ENCODE measurements around the gene PHGDH.
A peak's percentile ranks its signal among the peaks of the same experiment; 100 is the strongest.

PHGDH gene

DNA sequence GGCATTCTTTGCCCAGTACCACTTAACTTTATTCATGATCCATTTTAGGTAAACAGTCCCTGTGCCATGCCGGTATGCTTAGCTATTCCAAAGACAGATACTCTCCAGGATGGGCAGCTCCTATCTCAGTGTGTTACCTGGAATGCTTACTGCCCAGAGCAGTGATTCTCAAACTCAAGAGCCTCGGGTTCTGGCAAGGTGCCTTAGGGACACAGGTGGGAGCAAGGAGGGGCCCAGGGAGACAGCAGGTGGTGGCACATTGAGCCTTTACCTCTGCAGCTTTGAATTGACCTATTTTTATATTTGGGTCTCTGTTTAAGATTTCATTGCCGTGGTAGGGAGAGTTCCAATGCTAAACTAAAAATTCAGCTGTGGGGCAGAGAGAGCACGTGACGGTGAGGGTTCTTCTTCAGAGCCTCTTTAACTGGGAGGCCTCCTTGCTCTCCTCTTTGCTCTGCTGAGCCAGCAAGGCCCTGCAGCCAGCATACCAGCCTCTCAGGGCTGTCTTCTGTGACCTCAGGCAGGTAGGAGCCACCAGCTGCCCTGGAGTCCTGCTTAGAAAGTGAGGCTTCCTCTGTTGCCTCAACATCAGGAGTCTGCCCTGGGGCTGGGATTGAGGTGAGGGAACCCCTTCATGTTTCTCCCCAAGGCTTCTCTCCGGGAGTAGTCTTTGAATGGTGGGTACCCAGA lies 20.2 kb downstream of the PHGDH start:
- no peak for DNase-seq (ENCODE audit: low read depth in 3 of 3, low spot score in 1 of 3)

DNA sequence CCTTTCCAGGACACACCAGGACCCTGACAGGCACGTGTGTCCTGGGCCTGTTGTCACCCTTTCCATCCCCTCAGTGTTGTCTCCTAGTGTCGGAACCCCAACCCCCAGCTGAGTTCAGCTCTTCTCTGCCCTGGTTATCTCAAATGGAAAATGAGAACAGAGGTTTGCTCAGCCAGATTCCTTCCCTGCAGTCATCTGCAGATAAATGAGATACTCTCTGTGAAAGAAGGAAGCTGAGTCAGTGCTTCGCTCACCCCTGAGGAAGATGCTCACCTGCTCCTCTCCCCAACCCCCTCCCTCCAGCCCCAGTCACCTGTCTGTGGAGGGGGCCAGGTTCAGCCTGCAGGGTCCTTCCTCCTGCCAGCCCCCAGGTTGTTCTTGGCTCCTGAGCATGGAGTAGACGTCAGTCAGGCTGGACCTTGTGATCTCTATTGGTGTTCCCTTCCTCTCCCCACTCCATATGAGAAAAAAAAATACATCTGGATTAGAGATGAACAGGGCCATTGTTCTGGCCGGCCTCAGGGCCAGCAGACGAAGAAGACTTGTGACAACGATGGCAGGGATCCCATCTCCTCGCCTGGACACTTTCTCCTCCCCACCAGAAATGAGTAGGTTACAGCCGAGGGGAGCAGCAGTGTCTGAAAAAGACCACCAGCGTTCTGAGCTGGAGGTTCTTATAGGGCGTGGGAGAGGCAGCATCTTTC lies 20.9 kb downstream of the PHGDH start:
- no peak for DNase-seq (ENCODE audit: low read depth in 3 of 3, low spot score in 1 of 3)

DNA sequence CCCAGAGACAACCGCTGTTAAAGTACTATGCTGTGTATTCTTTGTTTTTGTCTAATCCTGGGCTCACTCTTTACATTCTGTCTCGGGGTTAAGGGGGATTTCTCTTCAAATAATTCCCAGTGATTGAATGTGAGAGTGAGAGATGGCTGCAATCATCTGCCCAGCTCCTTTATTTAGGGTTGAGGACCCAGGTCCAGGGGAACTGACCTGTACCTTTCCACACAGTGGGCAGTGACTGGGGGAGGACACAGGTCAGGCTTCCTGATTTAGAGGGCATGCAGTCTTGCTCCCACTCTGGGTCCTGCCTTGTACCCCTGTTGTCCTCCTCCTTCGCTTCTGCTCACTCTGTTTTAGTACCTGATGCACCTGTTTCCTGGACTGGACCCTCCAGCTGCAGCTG lies 22.0 kb downstream of the PHGDH start:
- no peak for DNase-seq (ENCODE audit: low read depth in 3 of 3, low spot score in 1 of 3)

DNA sequence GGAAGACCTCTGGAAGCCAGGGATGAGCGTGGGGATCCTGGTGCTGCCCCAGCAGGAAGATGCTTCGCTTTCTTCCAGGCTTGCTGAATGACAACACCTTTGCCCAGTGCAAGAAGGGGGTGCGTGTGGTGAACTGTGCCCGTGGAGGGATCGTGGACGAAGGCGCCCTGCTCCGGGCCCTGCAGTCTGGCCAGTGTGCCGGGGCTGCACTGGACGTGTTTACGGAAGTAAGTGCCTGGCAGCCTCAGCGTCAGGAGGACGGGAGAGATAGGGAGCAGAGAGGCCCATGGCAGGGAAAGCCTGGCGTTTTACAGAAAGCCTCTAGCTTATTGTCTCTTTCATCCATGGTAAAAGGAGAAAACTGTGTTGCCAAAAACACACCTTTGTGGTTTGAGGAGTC lies 23.5 kb downstream of the PHGDH start:
- DNase-seq (ENCODE audit: low read depth in 3 of 3, low spot score in 1 of 3), result no peak

DNA sequence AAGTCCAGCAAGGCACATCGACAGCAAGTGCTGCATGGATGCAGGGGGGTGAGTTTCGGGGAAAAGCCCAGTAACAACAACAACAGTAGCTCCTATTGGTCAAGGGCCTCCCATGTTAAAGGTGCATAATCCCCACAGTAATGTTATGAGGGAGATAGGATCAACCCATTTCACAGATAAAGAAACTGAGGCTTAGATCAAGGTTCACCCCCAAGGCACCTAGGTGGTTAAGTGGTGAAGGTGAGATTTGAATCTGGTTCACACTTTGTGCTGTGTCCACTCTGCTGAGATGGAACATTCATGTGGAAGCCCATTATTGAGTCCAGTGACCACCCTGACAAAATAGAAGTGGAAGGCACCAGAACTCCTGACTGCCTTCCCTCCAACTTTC lies 24.9 kb downstream of the PHGDH start:
- no peak for DNase-seq (ENCODE audit: low read depth in 3 of 3, low spot score in 1 of 3)

DNA sequence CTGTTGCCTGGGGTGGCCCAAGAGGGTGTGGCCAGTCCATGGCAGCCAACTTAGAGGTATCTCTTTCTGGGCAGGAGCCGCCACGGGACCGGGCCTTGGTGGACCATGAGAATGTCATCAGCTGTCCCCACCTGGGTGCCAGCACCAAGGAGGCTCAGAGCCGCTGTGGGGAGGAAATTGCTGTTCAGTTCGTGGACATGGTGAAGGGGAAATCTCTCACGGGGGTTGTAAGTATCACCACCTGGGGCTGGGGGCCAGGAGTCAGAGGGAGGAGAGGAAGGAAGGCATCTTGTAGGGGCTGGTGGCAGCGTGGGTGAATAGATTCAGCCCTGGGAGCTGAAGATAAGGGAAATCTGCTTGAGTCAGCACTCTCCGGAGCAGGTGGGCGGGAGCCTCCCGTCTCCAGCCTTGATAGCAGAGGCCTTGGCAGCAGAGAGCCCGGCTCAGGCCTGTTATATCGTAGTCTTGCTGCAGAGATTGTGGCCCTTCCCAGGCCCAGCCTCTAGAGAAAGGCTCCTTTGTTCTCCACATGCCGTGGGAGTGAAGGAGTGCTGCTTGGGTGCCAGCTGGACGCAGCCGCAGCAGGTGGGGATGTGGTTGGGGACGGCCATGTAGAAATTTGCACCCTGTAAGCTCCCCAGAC lies 25.4 kb downstream of the PHGDH start:
- no peak for DNase-seq (ENCODE audit: low read depth in 3 of 3, low spot score in 1 of 3)

DNA sequence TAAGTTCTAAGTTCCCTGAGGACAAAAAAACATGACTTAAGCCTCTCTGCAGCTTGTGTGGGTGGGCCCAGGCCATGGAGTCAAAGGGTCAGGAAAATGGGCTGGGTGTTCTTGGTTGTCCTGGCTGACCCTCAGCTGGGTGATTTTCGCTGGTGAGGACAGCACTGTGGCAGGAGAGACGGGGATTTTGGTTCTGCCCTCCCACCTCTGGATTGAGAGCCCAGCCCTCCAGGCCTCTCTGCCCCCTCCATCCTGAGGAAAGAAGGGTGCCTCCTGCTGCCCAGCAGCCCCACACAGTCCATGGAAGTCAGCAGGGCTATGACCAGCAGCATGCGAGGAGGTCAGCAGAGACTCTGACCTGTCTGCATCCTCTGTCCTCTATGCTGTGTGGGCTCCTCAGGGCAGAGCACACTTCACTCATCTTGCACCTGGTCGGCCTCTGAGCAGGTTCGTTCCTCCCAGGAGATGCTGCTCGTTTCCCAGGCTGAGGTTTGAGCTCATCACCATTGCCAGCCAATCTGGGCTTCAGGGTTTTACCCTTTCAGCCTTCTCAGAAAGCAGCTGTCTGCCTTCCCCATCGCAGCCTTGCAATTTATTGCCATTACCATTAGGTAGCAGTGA lies 26.5 kb downstream of the PHGDH start:
- DNase-seq (ENCODE audit: low read depth in 3 of 3, low spot score in 1 of 3), result no peak

DNA sequence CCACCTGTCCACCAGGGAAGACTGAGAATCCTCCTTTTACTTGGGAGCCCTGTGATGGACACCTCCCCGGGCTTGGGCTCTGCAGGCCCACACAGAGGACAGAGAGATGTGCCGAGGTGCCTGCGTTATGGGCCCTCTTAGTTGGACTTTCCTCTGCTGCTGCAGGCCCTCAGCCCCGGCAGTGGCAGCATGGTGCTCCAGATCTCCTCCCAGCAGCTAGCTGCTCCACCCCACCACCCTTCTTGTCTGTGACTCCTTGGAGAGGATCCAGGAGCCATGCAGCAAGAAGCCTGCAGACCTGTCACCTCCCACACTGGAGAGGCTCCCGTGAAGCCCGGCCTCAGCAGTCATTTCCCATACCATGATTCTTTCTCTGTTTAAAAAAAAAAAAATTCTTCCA lies 27.4 kb downstream of the PHGDH start:
- DNase-seq (ENCODE audit: low read depth in 3 of 3, low spot score in 1 of 3), result no peak

DNA sequence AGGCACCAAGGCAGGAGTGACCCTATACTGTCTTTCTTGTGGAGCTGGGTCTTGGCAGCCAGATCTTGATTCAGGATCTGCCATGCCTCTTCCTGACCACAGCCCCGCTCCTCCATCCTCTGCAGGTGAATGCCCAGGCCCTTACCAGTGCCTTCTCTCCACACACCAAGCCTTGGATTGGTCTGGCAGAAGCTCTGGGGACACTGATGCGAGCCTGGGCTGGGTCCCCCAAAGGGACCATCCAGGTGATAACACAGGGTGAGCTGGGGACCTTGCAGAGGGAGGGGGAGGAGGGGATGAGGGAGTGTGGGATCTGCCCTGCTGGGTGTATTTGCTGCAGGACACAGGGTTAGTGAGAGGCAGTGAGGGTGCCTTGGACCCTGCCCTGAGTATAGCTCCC lies 28.5 kb downstream of the PHGDH start:
- DNase-seq (ENCODE audit: low read depth in 3 of 3, low spot score in 1 of 3), result no peak

DNA sequence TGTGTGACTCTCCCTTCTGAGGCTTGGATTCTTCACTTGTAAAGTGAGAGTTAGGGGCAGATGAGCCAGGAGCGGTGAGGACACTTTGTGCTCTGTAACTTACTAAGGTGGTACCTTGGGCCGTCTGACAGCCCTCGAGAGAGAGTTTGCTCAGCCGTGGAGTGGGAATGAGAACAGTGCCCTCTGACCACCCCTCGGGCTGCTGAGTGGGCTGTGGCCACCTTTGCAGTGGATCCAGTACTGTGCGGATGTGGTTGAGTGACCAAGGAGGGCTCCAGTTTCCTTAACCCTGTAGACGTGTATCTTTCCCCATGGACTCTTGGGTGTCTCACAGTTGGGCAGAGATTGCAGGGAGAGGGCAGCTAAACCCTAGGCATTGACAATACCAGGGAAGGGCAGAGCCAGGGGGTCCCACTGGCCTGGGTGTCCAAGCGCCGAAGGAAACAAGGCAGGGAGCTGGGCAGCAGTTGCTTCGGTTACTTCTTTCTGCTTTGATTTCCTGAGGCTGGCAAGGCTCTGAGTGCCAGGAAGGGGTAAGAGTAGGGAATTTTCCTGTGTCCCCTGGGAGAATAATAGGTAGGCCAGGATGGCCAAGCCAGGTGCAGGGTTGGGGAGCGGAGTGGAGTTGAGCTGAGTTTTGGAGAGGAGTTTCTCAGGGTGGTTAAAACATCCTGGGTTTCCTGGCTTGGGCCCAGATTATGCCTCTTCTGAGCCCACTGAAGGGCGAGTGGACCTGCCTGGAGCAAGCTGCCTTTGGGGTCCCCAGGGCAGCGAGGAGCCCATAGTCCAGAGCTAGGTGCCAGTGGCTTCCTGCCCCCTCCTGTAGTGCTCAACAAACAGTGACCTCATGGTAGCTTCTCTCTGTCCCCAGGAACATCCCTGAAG lies 29.4 kb downstream of the PHGDH start:
- no peak for DNase-seq (ENCODE audit: low read depth in 3 of 3, low spot score in 1 of 3)

DNA sequence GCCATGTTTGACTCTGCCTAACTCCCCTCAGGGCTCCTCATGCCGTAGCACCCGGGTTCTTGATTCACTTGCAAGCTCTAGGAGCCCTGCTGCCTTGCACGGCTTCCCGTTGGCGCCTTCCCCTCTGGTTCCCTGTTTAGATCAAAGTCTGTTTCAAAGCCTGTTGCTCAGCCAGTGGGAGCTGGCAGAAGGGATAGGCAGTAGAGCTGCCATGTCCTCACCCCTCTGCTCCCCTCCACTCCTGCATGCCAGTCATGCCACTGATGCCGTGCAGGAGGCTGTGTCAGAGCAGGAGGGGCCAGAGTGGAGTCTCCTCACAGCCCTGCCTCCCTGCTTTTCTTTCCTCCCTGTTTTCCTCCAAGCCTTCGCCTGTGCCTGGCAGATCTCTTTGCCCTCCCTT lies 30.5 kb downstream of the PHGDH start:
- DNase-seq (ENCODE audit: low read depth in 3 of 3, low spot score in 1 of 3), result no peak

DNA sequence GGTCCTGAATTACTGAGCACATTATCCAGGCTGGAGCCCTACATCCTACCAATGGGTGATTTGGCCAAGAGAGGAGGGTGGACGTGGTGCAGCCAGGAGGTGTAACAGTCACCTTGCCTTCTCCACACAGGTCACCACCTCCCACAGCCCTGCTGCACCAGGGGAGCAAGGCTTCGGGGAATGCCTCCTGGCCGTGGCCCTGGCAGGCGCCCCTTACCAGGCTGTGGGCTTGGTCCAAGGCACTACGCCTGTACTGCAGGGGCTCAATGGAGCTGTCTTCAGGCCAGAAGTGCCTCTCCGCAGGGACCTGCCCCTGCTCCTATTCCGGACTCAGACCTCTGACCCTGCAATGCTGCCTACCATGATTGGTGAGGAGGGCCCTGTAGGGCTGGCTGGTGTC lies 30.9 kb downstream of the PHGDH start:
- DNase-seq (ENCODE audit: low read depth in 3 of 3, low spot score in 1 of 3), result no peak

DNA sequence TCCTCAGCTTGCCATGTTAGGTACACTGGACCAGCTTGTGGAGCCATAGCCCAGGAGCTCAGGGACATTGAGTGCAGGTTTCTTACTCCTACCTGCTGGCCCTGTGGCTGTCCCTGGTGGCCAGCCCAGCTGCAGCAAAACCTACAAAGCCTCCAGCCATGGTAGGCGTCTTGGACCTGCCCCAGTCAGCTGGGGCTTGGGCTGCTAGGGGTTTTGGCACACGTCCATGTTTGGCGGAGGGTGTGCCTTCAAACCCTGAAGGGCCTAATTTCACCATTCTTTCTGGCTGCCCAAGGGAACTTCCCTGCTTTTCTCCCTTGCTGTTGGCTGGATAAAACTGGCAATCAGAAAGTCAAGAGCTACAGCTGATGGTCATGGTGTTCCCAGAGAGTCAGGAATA lies 31.6 kb downstream of the PHGDH start:
- no peak for DNase-seq (ENCODE audit: low read depth in 3 of 3, low spot score in 1 of 3)

DNA sequence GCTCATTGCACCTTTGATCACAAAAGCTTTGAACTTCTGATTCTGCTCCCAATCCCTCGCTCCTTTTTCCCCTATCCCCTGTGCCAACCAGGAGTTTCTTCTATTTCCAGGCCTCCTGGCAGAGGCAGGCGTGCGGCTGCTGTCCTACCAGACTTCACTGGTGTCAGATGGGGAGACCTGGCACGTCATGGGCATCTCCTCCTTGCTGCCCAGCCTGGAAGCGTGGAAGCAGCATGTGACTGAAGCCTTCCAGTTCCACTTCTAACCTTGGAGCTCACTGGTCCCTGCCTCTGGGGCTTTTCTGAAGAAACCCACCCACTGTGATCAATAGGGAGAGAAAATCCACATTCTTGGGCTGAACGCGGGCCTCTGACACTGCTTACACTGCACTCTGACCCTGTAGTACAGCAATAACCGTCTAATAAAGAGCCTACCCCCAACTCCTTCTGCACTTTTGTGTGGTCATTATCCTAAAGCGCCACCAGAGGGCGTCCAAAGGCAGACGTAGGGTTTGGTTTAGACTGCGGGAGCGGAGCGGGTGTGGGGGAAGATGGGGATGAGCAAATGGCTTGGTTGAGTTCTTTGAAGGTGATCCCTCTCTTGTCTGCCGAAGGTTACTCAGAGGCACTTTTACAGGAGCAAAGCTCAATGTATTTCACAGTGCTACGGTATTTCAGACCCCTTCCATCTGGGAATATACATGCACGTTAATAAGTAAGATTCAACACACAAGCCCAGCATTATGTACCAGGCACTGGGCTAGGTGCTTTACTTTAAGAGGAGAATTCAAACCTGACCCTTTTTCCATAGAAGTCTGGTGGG lies 32.3 kb downstream of the PHGDH start:
- DNase-seq (ENCODE audit: low read depth in 3 of 3, low spot score in 1 of 3), result peak in 2 of 3 donors; percentile 7 to 16

DNA sequence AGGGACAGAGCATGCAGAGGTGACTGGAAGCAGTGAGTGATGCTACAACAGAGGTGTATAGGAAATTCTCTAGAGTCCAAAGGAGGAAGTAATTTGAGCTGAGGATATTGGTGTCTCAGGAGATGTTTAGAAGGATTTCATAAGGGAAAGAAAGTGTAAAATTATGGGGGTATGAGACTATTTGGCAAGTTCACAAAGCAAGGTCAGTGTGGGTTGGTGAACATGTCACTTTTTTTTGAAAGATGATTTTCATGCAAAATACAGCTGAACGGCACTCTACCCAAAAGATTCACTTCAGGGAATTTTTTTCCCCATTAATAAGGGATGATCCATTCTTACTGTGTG lies 32.8 kb downstream of the PHGDH start:
- no peak for DNase-seq (ENCODE audit: low read depth in 3 of 3, low spot score in 1 of 3)

DNA sequence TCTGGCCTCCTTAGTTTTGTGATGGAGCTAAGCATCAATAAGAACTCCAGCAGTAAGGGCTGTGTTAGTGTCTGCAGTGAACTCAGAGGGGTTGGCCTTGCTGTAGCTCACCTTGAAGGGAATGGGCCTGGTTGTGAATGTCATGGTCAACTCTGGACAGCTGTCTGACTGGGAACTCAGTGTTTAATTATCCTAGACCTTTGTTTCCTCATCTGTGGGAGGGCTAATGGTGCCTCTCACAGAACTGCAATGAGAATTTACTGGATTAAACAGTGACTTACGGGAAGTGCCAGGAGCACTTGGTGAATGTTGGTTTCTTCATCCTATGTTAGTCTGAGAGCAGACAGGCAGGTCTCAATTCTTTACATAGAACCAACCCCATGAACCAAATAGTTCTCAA lies 33.3 kb downstream of the PHGDH start:
- DNase-seq (ENCODE audit: low read depth in 3 of 3, low spot score in 1 of 3), result no peak

DNA sequence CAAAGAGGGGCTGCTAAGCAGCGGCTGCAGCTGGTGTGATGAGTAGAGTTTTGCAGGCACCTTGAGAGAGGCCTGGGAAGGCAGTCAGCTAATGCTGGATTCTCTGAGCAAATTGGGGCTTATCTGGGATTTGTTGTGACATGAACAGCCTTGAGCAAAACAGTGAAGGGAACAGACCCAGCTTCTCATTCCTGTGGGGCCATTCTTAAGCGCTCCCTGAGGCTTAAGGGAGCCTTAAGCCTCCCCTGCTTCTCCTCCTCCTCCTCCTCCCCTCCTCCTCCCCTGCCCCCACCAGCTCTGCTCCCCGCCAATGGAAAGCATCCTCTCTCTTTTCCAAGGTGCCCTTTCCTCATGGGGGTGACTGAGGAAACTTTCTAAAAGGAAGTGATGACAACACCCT lies 35.7 kb downstream of the PHGDH start:
- DNase-seq (ENCODE audit: low read depth in 3 of 3, low spot score in 1 of 3), result no peak

DNA sequence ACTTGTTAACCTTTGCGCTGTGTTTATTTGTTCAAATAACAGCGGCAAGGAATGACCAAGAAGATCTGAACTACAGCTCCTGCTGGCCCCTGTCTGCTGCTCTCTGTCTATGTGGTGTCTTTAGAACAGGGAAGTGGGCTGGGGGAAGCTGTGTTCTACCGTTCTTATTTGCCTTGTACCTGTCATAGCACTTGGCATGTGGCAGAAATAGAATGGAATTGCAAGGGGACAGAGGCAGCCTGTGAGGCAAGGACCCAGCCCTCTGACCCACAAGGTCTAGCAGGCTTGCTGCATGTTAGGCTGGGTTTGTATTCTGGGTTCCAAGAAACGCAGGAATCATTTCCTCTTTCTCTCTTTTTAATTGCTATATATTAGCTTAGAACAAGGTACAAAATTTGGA lies 36.3 kb downstream of the PHGDH start:
- no peak for DNase-seq (ENCODE audit: low read depth in 3 of 3, low spot score in 1 of 3)

DNA sequence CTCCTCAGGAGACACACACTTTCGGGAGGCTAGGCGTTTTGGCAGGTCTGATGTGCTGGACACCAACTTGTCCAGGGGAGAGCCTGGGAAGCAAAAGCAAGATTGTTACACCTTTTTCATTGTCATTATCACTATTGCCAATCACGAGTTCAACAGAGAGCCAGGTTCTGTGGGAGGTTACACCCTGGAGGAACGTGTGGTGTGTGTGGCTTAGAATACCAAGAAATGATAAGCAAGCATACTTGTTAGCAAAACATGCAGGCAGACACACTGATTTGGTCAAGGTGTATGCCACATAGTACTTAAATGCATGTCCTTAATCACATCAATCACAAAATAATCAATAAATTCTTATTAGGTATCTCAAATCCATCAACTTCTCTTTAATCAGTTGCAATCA lies 40.9 kb downstream of the PHGDH start:
- no peak for DNase-seq (ENCODE audit: low read depth in 3 of 3, low spot score in 1 of 3)

DNA sequence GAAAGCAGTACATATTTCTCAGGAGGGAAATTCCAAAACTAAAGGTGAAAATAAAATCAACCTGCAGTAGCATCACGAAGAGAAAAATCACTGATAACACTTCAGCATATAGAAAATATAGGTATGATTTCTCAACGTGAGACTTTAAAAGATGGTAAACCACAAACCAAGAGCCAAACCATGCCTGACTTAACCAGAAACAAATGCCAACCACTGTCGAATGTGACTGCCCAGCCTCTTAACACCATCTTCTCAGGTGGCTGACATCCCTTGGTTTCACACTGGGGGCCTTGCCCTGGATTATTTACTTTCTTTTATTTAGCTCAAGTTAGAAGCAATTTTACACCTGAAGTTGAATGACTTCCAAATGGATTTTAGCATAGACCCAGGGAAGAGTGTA lies 46.9 kb downstream of the PHGDH start:
- no peak for DNase-seq (ENCODE audit: low read depth in 3 of 3, low spot score in 1 of 3)

Data from stimulated activated CD4-positive, alpha-beta T cell treated with anti-CD3 and anti-CD28 coated beads, TNF-alpha, amount 100 ng/mL, for 1 hour (primary cell).